Liver (tissue), 3 donors: Measurements from ENCODE around the gene ALK.

Experiments used
- ATF3 ChIP-seq: IDR thresholded peaks from 2 replicates; pipeline ENCODE4 v1.6.1; 2016; ENCODE audit warnings: antibody characterized with exemption
- CTCF ChIP-seq: fragments of 150-350 bp; IDR thresholded peaks from 2 replicates; pipeline ENCODE4 v1.5.1; 2017; ENCODE audit warnings: improper control_type of control experiment, low read depth, low read length; ENCODE audit not compliant: missing input control
- EGR1 ChIP-seq, 2 donors: IDR thresholded peaks; 2 replicates each; pipeline ENCODE4 v1.6.1; 2016 to 2018; ENCODE audit warnings: antibody characterized with exemption in 2 of 2, low read depth in 2 of 2
- FOXA1 ChIP-seq: IDR thresholded peaks from 2 replicates; pipeline ENCODE4 v1.6.1; 2016; ENCODE audit warnings: antibody characterized with exemption
- GABPA ChIP-seq, 2 donors: IDR thresholded peaks in 1 of 2; conservative IDR thresholded peaks in 1 of 2; 2 replicates each; pipeline ENCODE4 v1.6.1; 2016; ENCODE audit warnings: antibody characterized with exemption in 2 of 2, mild to moderate bottlenecking in 1 of 2, moderate library complexity in 1 of 2
- HNF4A ChIP-seq, 2 donors: conservative IDR thresholded peaks; 2 replicates each; pipeline ENCODE4 v1.6.1; 2016; ENCODE audit warnings: antibody characterized with exemption in 2 of 2, mild to moderate bottlenecking in 2 of 2
- JUND ChIP-seq, 2 donors: IDR thresholded peaks; 2 replicates each; pipeline ENCODE4 v1.6.1; 2016; ENCODE audit warnings: antibody characterized with exemption in 2 of 2
- MAX ChIP-seq: IDR thresholded peaks from 2 replicates; pipeline ENCODE4 v1.6.1; 2016; ENCODE audit warnings: antibody characterized with exemption
- RAD21 ChIP-seq, 2 donors: IDR thresholded peaks; 2 replicates each; pipeline ENCODE4 v1.6.1; 2016; ENCODE audit warnings: antibody characterized with exemption in 2 of 2, mild to moderate bottlenecking in 2 of 2
- REST ChIP-seq: IDR thresholded peaks from 2 replicates; pipeline ENCODE4 v1.6.1; 2016; ENCODE audit warnings: antibody characterized with exemption, mild to moderate bottlenecking
- RXRA ChIP-seq, 2 donors: IDR thresholded peaks; 2 replicates each; pipeline ENCODE4 v1.6.1; 2017 to 2018; ENCODE audit warnings: antibody characterized with exemption in 2 of 2, mild to moderate bottlenecking in 1 of 2
- SP1 ChIP-seq: IDR thresholded peaks from 2 replicates; pipeline ENCODE4 v1.6.1; 2018; ENCODE audit warnings: antibody characterized with exemption, mild to moderate bottlenecking
- TAF1 ChIP-seq: conservative IDR thresholded peaks from 2 replicates; pipeline ENCODE4 v1.6.1; 2016; ENCODE audit warnings: antibody characterized with exemption, mild to moderate bottlenecking
- YY1 ChIP-seq: IDR thresholded peaks from 2 replicates; pipeline ENCODE4 v1.6.1; 2016; ENCODE audit warnings: antibody characterized with exemption, mild to moderate bottlenecking
- donor health status: healthy.
- donor health status: healthy.

GRCh38 chr2:29229640-29230039 lies 691.7 kb downstream of the ALK start:
- TF ChIP-seq JUND (IDR thresholded peaks at IDR 0.05) (no peak), CTCF (no peak), HNF4A (conservative IDR thresholded peaks at IDR 0.05) (no peak), YY1 (no peak), EGR1 (IDR thresholded peaks at IDR 0.05; ENCODE audit: low read depth in 2 of 2) (no peak), ATF3 (no peak), FOXA1 (no peak), SP1 (no peak), TAF1 (no peak), MAX (no peak), RXRA (IDR thresholded peaks at IDR 0.05) (no peak), REST (no peak), RAD21 (IDR thresholded peaks at IDR 0.05) (no peak), GABPA (IDR thresholded peaks at IDR 0.05 in 1 of 2, conservative IDR thresholded peaks at IDR 0.05 in 1 of 2) (no peak)
